GM13976 (cell line): ENCODE results near the gene LEFTY2.
"Not testable (repeated sequence)": the region's sequence is repeated elsewhere in the genome, so short reads cannot be mapped to it uniquely, and the experiment has no call there.

ENCODE experiments used
- DNase-seq: peaks from one replicate; pipeline ENCODE4 v3.0.0; 2012; ENCODE audit warnings: low spot score
- CTCF ChIP-seq: IDR thresholded peaks from 2 replicates; pipeline ENCODE4 v1.5.1; 2012; ENCODE audit warnings: borderline replicate concordance, mild to moderate bottlenecking; ENCODE audit not compliant: insufficient read depth; ENCODE audit errors: extremely low read depth, missing control alignments, control extremely low read depth
- in situ Hi-C: fragments of 300-500 bp; cut with MboI; formaldehyde crosslinking; loops from one replicate; pipeline ENCODE4 v1.12.0; 2022; ENCODE audit warnings: low sequenced_read_pairs, mixed read lengths, inconsistent platforms; ENCODE audit not compliant: unreplicated experiment

The LEFTY2 gene

GRCh38 chr1:225941187-225941941, at the start of gene LEFTY2:
TSS of gene LEFTY2 (minus strand) at chr1:225941220. CDS start at chr1:225941140, 80 bp downstream.
- in situ Hi-C loops: no loop called here

GRCh38 chr1:225987491-225988316, 46.7 kb upstream of the LEFTY2 start:
- TF ChIP-seq CTCF: peak; percentile 20
- in situ Hi-C loops: no loop called here
- DNase-seq: no peak

More at GRCh38 chr1:225941187-225941941, at the start of gene LEFTY2:
- no peak for TF ChIP-seq CTCF
- DNase-seq: no peak

DNA sequence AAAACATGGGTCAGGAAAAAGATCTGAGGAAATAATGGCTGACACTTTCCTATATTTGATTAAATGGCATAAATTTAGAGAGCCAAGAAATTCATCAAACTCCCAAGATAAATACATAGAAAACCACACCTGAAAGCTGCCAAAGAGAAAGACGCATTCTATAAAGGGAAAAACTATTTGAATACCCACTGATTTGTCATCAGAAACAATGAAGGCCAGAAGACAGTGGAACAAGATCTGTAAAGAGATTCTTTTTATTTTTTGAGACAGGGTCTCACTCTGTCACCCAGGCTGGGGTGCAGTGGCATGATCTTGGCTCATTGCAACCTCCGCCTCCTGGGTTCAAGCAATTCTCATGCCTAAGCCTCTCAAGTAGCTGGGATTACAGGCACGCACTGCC, 40.7 kb upstream of the LEFTY2 start:
- no peak for TF ChIP-seq CTCF
- no peak for DNase-seq
- in situ Hi-C loops: no loop called here

- DNase-seq: no peak
- TF ChIP-seq CTCF: no peak
- in situ Hi-C loops: no loop called here
These were observed 39.2 kb upstream of the LEFTY2 start for GRCh38 chr1:225980005-225980836.

- TF ChIP-seq CTCF: no peak
- in situ Hi-C loops: loop anchor here (5.0 to 10.0 kb wide), 2 partner anchors 215 to 502 kb away; no protein-coding TSS in a partner anchor
- no peak for DNase-seq
These were observed 38.4 kb upstream of the LEFTY2 start for GRCh38 chr1:225979421-225979820.

GRCh38 chr1:225977937-225978748, 37.1 kb upstream of the LEFTY2 start:
- peak; percentile 34 for TF ChIP-seq CTCF
- in situ Hi-C loops: loop anchor here (5.0 to 10.0 kb wide), 2 partner anchors 213 to 501 kb away; no protein-coding TSS in a partner anchor
- DNase-seq: peak; percentile 60

GRCh38 chr1:225975146-225975545, 34.1 kb upstream of the LEFTY2 start:
- not testable (repeated sequence) for DNase-seq
- in situ Hi-C loops: loop anchor here (5.0 to 10.0 kb wide), 2 partner anchors 210 to 498 kb away; no protein-coding TSS in a partner anchor
